Trophoblast cell (in vitro differentiated cells and primary cell): ENCODE data around the gene FBXW9.
A peak's percentile ranks its signal among the peaks of the same experiment; 100 is the strongest.

ENCODE experiments used
- DNase-seq, 2 donors: peaks; one replicate each; pipeline ENCODE4 v3.0.0-alpha.2; 2016
- H2AFZ ChIP-seq: 2 replicates; pipeline ENCODE4 v1.6.1; 2013; ENCODE audit warnings: low read length, moderate library complexity, mild to moderate bottlenecking; ENCODE audit not compliant: insufficient read depth, poor library complexity
- H2AK5ac ChIP-seq: 2 replicates; pipeline ENCODE4 v1.6.1; 2013; ENCODE audit warnings: mild to moderate bottlenecking, low read length
- H2BK120ac ChIP-seq: 2 replicates; pipeline ENCODE4 v1.6.1; 2013; ENCODE audit warnings: low read length, mild to moderate bottlenecking, moderate library complexity; ENCODE audit not compliant: insufficient read depth, poor library complexity
- H2BK12ac ChIP-seq: 2 replicates; pipeline ENCODE4 v1.6.1; 2013; ENCODE audit warnings: mild to moderate bottlenecking, low read length, moderate library complexity
- H2BK5ac ChIP-seq: 2 replicates; pipeline ENCODE4 v1.6.1; 2013; ENCODE audit warnings: low read length, low read depth, moderate library complexity, mild to moderate bottlenecking; ENCODE audit not compliant: poor library complexity
- H3K14ac ChIP-seq: 2 replicates; pipeline ENCODE4 v1.6.1; 2013; ENCODE audit warnings: mild to moderate bottlenecking, low read length
- H3K18ac ChIP-seq: 2 replicates; pipeline ENCODE4 v1.6.1; 2013; ENCODE audit warnings: mild to moderate bottlenecking, low read length
- H3K23ac ChIP-seq: 2 replicates; pipeline ENCODE4 v1.6.1; 2013; ENCODE audit warnings: low read length
- H3K27ac ChIP-seq: 2 replicates; pipeline ENCODE4 v1.5.1; 2013; ENCODE audit warnings: low read depth, mild to moderate bottlenecking, inconsistent platforms, low read length, moderate library complexity
- H3K27me3 ChIP-seq: 2 replicates; pipeline ENCODE4 v1.6.1; 2013; ENCODE audit warnings: inconsistent platforms, mild to moderate bottlenecking, low read length, moderate library complexity; ENCODE audit not compliant: insufficient read depth
- H3K36me3 ChIP-seq, 2 experiments: 1 replicate in 1 of 2; 2 replicates in 1 of 2; pipeline ENCODE4 v1.6.1; 2013; ENCODE audit warnings: low read length in 2 of 2, mild to moderate bottlenecking in 2 of 2, moderate library complexity in 1 of 2; ENCODE audit not compliant: insufficient read depth in 2 of 2, control insufficient read depth in 1 of 2
- H3K4ac ChIP-seq: 2 replicates; pipeline ENCODE4 v1.6.1; 2013; ENCODE audit warnings: low read depth, mild to moderate bottlenecking, low read length, moderate library complexity
- H3K4me1 ChIP-seq, 2 experiments: 1 replicate in 1 of 2; 2 replicates in 1 of 2; pipeline ENCODE4 v1.6.1; 2013; ENCODE audit warnings: low read length in 2 of 2, mild to moderate bottlenecking in 2 of 2, moderate library complexity in 1 of 2; ENCODE audit not compliant: insufficient read depth in 2 of 2, control insufficient read depth in 1 of 2
- H3K4me2 ChIP-seq: 2 replicates; pipeline ENCODE4 v1.6.1; 2013; ENCODE audit warnings: inconsistent platforms, mild to moderate bottlenecking, low read length, moderate library complexity
- H3K4me3 ChIP-seq: 2 replicates; pipeline ENCODE4 v1.5.1; 2013; ENCODE audit warnings: mild to moderate bottlenecking, low read depth, low read length, inconsistent platforms
- H3K79me1 ChIP-seq: one replicate; pipeline ENCODE4 v1.6.1; 2013; ENCODE audit warnings: low read length
- H3K79me2 ChIP-seq: 2 replicates; pipeline ENCODE4 v1.6.1; 2013; ENCODE audit warnings: low read length, mild to moderate bottlenecking; ENCODE audit not compliant: control insufficient read depth, insufficient read depth, poor library complexity
- H3K9ac ChIP-seq: 2 replicates; pipeline ENCODE4 v1.6.1; 2013; ENCODE audit warnings: mild to moderate bottlenecking, low read length
- H3K9me3 ChIP-seq: 2 replicates; pipeline ENCODE4 v1.6.1; 2013; ENCODE audit warnings: low read depth, mild to moderate bottlenecking, control low read depth, inconsistent platforms, low read length; ENCODE audit not compliant: insufficient read depth
- H4K12ac ChIP-seq: 2 replicates; pipeline ENCODE4 v1.6.1; 2013; ENCODE audit warnings: low read depth, mild to moderate bottlenecking, low read length, moderate library complexity
- H4K8ac ChIP-seq: 2 replicates; pipeline ENCODE4 v1.6.1; 2013; ENCODE audit warnings: low read depth, mild to moderate bottlenecking, low read length, moderate library complexity
- H4K91ac ChIP-seq: one replicate; pipeline ENCODE4 v1.6.1; 2013; ENCODE audit warnings: low read depth, mild to moderate bottlenecking, low read length, moderate library complexity
- WGBS: extraction: QIAGEN DNeasy Blood & Tissue Kit; methylation state at CpG from one replicate; pipeline ENCODE4 v1.1.7; 2013; ENCODE audit warnings: missing lambda C conversion rate; ENCODE audit not compliant: insufficient read length, insufficient coverage; ENCODE audit errors: extremely low coverage; 5-methylcytosine and 5-hydroxymethylcytosine counted together

FBXW9 gene

GRCh38 chr19:12655546-12655945, 40.9 kb downstream of the FBXW9 start:
- H3K18ac ChIP-seq: no peak overlapping the region
- WGBS: no CpG with 5 or more reads among the region's 8 CpGs
- H3K9ac ChIP-seq: no peak overlapping the region
- H3K4me3 ChIP-seq: no peak overlapping the region
- H2AFZ ChIP-seq: no peak overlapping the region
- H3K4me1 ChIP-seq: no peaks in the 10 kb centered on the region
- H3K4ac ChIP-seq: no peak overlapping the region
- H2BK12ac ChIP-seq: no peak overlapping the region
- no peak overlapping the region for H2BK120ac ChIP-seq
- H3K79me1 ChIP-seq: no peaks in the 10 kb centered on the region
- no peak overlapping the region for H3K4me2 ChIP-seq
- H3K79me2 ChIP-seq: no peaks in the 10 kb centered on the region
- H4K8ac ChIP-seq: no peak overlapping the region
- H2AK5ac ChIP-seq: no peak overlapping the region
- H2BK5ac ChIP-seq: no peak overlapping the region
- H4K12ac ChIP-seq: no peak overlapping the region
- H3K23ac ChIP-seq: no peak overlapping the region
- H3K27ac ChIP-seq: no peak overlapping the region
- DNase-seq: no peak
- no peak overlapping the region for H3K14ac ChIP-seq
- no peaks in the 10 kb centered on the region for H3K27me3 ChIP-seq
- peaks cover 38 to 41% of the 10 kb centered on the region in 2 experiments for H3K36me3 ChIP-seq
- peaks cover 1% of the 10 kb centered on the region for H3K9me3 ChIP-seq
- no peak overlapping the region for H4K91ac ChIP-seq

- H3K9ac ChIP-seq: no peak overlapping the region
- H2BK5ac ChIP-seq: no peak overlapping the region
- no peak overlapping the region for H3K4me3 ChIP-seq
- no peak overlapping the region for H4K91ac ChIP-seq
- H3K4me1 ChIP-seq: no peaks in the 10 kb centered on the region
- no peak overlapping the region for H4K12ac ChIP-seq
- H3K18ac ChIP-seq: no peak overlapping the region
- no peak overlapping the region for H2AFZ ChIP-seq
- no peaks in the 10 kb centered on the region for H3K79me1 ChIP-seq
- H3K4me2 ChIP-seq: no peak overlapping the region
- H2AK5ac ChIP-seq: no peak overlapping the region
- H2BK120ac ChIP-seq: no peak overlapping the region
- no peak overlapping the region for H3K23ac ChIP-seq
- H3K79me2 ChIP-seq: no peaks in the 10 kb centered on the region
- DNase-seq: no peak
- H3K36me3 ChIP-seq: peaks cover 31 to 34% of the 10 kb centered on the region in 2 experiments
- no peak overlapping the region for H4K8ac ChIP-seq
- H3K27me3 ChIP-seq: no peaks in the 10 kb centered on the region
- no peak overlapping the region for H3K27ac ChIP-seq
- no peak overlapping the region for H3K14ac ChIP-seq
- H2BK12ac ChIP-seq: no peak overlapping the region
- H3K9me3 ChIP-seq: peaks cover 2% of the 10 kb centered on the region
- H3K4ac ChIP-seq: no peak overlapping the region
- no CpG with 5 or more reads among the region's 6 CpGs for WGBS
Observed at GRCh38 chr19:12652219-12652618, 44.2 kb downstream of the FBXW9 start.

- H3K27ac ChIP-seq: no peak overlapping the region
- H3K4me3 ChIP-seq: peak overlapping the region; percentile 30
Observed at GRCh38 chr19:12649941-12650340, 46.5 kb downstream of the FBXW9 start.

GRCh38 chr19:12648088-12648487, 48.3 kb downstream of the FBXW9 start:
- no peak overlapping the region for H3K4me2 ChIP-seq
- H3K4ac ChIP-seq: no peak overlapping the region
- H3K4me1 ChIP-seq: no peaks in the 10 kb centered on the region
- no peak overlapping the region for H3K23ac ChIP-seq
- H3K27me3 ChIP-seq: no peaks in the 10 kb centered on the region
- no peak overlapping the region for H3K18ac ChIP-seq
- no peak overlapping the region for H3K27ac ChIP-seq
- no peak overlapping the region for H4K8ac ChIP-seq
- no peak overlapping the region for H3K4me3 ChIP-seq
- peak; percentile 21 to 34 for DNase-seq
- H3K79me1 ChIP-seq: no peaks in the 10 kb centered on the region
- H4K91ac ChIP-seq: no peak overlapping the region
- no peak overlapping the region for H2AK5ac ChIP-seq
- no peak overlapping the region for H2BK5ac ChIP-seq
- H2AFZ ChIP-seq: no peak overlapping the region
- no CpG with 5 or more reads among the region's 29 CpGs for WGBS
- H3K9ac ChIP-seq: no peak overlapping the region
- H4K12ac ChIP-seq: no peak overlapping the region
- no peak overlapping the region for H2BK120ac ChIP-seq
- H3K79me2 ChIP-seq: no peaks in the 10 kb centered on the region
- H3K9me3 ChIP-seq: peaks cover 2% of the 10 kb centered on the region
- no peak overlapping the region for H3K14ac ChIP-seq
- peaks cover 12 to 13% of the 10 kb centered on the region in 2 experiments for H3K36me3 ChIP-seq
- no peak overlapping the region for H2BK12ac ChIP-seq

More at GRCh38 chr19:12649941-12650340, 46.5 kb downstream of the FBXW9 start:
- Histone ChIP-seq H3K79me2 (no peaks in the 10 kb centered on the region), H3K9ac (no peak overlapping the region), H3K18ac (no peak overlapping the region), H3K9me3 (peaks cover 2% of the 10 kb centered on the region), H3K36me3 (peaks cover 14 to 18% of the 10 kb centered on the region in 2 experiments), H4K8ac (no peak overlapping the region), H2AFZ (no peak overlapping the region), H3K4me1 (no peaks in the 10 kb centered on the region), H2BK12ac (no peak overlapping the region), H3K79me1 (no peaks in the 10 kb centered on the region), H3K4ac (no peak overlapping the region), H3K23ac (no peak overlapping the region), H2BK5ac (no peak overlapping the region), H4K12ac (no peak overlapping the region), H3K4me2 (no peak overlapping the region), H3K14ac (no peak overlapping the region), H2AK5ac (no peak overlapping the region), H3K27me3 (no peaks in the 10 kb centered on the region), H4K91ac (no peak overlapping the region), H2BK120ac (no peak overlapping the region)
- DNase-seq: no peak
- no CpG with 5 or more reads among the region's 10 CpGs for WGBS
